ENCODE data around the gene DOK4.
"Not testable (repeated sequence)": the region's sequence is repeated elsewhere in the genome, so short reads cannot be mapped to it uniquely, and the experiment has no call there.

The DOK4 gene

DNA sequence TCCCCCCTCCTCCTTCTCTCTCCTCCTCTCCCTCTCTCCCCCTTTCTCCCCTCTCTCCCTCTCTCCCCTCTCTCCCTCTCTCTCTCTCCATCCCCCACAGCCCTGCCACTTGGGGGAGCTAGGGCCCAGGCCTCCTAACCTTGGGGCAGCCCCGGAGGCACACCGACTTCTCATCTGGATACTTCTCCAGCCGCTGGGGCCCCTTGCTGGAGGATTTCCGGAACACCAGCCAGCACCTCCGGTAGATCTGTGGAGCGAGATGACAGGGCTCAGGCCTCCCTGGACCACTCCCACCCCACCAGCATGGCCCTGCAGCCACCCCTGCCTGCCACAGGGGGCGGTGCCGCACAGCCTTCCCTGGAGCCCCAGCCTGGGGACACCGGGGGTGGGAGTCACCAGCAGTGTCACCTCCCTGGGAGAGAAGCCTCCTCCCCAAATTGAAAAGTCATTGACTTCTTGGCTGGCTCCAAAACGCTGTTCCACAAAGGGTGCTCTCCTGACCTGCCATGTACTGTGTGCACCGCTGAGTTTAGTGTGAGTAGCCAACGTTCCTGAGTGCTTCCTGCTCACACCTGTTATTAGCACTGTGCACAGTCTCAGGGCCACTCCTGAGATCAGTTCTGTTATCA, 10.5 kb downstream of the DOK4 start:
- DNase-seq = no peak

DNA sequence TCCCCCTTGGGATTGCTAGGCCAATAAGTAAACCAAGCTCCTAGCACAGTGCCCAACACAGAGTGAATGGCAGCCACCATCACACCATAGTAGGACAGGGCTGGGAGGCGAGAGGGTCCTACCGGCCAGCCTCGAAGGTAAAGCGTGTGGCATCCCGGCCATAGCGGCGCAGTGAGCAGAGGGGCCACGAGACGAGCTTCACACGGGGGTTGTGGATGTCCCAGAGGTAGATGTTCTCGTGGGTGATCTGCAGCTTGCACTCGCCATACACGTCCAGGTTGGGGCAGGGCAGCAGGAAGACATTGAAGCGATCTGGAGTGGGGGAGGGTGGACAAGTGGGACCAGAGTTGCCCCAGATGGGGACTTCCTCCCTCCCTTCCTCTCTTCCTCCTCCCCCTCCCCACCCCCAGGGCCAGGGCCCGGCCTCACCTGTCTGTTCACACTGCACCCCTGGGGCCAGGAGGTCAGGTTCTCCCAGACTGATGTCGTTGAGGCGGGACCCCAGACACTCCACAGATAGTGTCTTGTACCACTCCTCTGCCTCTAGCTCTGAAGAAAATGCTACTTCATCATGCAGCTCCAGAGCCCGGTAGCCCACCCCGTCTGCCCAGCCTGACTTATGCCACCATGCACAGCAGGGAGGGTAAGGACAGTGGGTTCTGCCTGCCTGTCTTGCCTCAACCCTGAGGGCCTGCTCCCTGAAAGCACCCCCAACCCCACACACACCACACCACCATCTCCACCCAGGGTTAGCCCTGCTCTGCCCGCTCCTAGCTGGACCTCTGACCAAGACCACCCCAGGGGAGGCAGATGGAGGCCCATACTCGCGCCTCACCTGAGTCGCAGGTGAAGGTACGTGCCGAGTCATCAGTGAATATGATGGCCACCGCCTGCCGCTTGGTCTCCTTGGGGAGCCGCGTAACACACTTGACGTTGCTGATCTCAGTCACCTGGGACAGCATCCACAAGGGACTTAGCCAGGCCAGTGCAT, 11.3 kb downstream of the DOK4 start:
- DNase-seq = no peak

DNA sequence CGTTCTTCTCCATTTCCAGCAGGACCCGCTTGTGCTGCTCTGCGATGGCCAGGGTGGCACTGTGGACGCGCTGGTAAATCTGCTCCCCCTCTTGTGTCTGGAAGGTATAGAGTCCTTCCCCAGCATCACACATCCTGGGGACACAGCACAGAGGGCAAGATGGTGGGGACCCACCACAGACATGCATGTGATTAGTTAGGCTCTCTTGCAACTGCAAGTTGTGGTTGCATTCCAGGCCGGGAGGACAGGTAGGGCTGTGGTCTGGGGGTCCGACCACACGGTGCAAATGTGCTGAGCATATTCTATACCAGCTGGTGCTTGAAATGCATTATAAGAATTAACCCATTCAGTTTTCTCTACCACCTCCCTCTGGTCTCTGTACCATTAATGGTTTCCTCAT, 12.4 kb downstream of the DOK4 start:
- no peak for DNase-seq

- no peak for DNase-seq
These were observed 13.0 kb downstream of the DOK4 start for GRCh38 chr16:57473176-57473840.

GRCh38 chr16:57472665-57473060, 13.6 kb downstream of the DOK4 start:
- DNase-seq = peak in 1 of 2 experiments; percentile 15

DNA sequence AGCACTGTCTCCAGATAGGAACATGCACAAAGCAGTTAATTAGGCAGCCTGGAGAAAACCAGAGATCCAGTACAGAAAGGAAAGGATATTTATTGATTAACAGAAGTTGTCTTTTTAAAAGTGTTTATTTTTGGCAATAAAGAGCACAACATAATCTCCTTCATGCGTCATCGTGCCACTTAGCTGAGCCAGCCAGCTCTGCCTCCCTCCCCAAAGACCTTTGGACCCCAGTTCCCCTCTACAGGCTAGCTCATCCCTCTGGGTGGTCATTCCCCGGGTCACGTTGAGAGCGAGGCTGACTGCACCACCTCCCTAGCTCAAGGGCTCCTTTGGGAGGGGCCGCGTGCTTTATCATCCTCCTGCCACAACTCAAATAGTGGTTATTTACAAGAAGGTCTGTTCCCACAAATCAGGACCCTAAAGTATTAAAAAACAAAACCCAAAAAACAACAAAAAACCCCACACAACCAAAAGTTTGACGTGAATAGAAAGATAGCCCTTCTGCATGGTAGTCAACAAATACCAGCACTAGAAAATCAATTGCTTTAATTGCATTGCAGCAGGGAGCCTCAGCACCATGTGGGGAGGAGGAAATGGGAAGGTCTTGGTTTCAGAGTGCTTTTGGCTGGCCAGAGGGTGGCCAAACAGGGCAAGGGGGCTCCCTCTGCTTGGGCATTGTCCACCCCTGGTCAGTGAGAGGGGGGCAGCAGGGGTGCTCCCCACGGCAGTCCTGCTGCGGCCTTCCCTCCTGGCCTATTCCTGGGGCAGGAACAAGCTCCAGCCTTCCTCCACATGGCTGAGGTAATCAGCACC, 14.2 kb downstream of the DOK4 start:
- no peak for DNase-seq

DNA sequence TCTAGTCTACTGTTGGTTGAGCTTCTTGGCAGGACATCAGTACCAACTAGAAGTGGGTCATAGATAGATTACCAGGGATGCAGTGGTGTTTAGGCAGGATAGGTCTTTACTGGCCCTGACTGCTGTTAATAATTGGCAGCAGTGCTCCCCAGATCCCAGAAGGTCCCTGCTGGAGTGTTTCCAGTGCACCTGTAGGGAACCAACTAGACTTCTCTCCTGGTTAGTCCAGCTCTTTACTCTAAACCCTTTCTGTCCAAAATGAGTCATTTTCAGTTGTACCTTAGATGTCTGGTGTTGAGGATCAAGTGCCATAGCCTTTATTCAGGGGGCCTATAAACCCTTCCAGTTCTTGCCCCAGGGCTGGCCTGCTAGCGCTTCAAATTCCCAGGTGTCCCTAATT, 15.1 kb downstream of the DOK4 start:
- no peak for DNase-seq

- DNase-seq = no peak
These were observed 15.6 kb downstream of the DOK4 start for GRCh38 chr16:57470711-57471110.

DNA sequence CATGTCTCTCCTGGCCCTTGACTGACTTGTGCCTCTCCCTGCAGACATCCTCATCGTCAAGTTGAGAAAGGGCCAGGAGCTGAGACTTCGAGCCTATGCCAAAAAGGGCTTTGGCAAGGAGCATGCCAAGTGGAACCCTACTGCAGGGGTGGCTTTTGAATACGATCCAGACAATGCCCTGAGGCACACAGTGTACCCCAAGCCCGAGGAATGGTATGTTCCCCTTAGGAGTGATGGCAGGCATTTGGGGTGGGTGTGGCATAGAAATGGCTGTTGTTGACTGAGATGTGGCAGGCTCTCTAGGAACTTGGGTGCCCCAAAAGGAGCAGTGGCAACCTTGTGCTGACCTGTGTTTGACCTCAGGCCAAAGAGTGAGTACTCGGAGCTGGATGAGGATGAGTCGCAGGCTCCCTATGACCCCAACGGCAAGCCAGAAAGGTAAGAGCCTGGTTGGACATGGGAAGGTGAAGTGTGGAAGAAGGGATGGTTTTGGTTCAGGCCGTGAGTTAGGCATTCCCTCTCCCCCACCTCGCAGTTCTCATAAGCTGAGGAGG, 16.3 kb downstream of the DOK4 start:
- no peak for DNase-seq

DNA sequence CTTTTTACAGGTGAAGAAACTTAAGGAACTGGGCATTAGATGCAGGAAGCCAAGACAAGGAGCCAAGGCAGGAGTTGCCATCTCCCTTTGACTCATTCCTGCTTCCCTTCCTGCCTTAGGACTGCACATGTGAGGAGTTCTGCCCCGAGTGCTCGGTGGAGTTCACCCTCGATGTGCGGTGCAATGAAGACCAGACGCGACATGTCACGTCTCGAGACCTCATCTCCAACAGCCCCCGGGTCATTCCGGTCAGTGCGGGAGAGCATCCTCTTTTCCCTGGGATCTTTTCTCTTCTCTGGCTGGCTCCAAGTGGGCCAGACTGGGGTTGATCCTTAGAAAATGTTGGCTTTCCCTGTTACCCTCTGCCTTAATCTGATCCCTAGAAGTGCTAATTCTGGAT, 17.2 kb downstream of the DOK4 start:
- DNase-seq = no peak

DNA sequence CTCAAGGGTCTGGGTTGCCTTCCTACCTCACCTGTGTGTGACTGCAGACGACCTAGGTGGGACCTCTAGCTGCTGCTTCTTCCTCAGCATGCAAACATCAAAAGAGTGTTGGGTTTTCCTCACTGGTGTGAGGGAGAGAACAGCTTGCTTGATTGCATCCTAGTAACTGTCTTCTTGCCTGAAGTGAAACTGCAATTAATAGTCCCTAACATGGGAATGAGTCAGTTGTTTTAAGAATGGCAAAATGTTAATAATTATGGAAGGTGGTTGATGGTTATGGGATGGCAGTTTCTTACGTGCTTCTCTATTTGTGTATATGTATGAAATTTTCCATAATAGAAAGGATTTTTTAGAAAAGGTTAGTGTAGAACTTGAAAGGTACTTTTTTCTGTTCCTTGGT, 17.9 kb downstream of the DOK4 start:
- no peak for DNase-seq

DNA sequence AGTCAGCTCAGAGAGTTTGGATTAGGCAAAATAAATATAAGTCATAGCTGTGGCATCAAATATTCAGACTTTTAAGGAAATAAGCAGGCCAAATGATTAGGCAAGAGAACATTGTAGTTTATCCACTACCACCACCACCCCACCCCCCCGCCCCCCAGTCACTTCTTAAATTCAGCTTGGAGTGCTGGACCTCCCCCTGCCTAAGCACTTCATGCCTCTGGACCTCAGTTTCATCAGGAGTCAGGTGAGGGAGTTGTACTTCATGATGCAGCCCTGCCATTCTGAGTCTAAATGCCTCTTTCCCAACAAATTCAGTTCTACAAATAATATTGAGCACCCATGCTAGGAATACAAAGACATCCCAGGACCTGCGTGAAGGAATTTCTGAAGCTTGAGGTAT, 21.8 kb downstream of the DOK4 start:
- no peak for DNase-seq

GRCh38 chr16:57462978-57463362, 23.3 kb downstream of the DOK4 start:
- no peak for DNase-seq

DNA sequence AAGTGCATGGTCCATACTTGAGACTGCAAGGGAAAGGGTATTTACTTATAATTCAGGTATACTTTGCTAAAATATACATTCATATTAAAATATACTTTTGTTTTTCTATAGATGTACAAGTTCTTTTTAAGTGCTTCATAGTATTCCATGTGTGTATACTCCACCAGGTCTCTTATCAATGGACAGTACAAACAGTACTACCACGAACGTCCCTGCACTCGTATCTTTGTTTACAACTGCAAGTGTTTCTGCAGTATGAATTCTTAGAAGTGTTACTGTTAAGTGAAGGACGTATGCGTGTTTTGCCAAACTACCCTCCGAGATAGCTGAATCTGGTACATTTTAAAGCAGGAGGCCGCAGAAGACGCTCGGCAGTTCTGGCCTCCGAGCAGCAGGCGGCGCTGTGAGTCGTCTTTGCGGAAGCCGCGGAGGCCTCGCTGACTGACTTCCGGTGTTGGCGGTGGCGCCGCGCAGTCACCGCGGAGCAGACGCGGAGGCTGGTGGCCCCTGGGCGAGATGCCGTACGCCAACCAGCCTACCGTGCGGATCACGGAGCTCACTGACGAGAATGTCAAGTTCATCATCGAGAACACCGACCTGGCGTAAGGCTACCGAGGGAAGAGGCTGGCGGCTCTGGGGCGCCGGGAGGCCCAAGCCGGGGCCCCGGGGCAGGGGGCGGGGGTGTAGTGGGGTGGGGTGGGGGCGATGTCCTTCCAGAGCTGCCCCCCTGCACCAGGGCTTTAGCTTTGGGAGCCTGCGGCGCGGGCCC, 23.9 kb downstream of the DOK4 start, which contains the start of gene POLR2C:
Gene POLR2C (plus strand): TSS at position 471 of the 769 bp plus-strand sequence. CDS start 46 bp downstream, at position 517.
- DNase-seq = peak in 1 of 2 experiments; percentile 57

DNA sequence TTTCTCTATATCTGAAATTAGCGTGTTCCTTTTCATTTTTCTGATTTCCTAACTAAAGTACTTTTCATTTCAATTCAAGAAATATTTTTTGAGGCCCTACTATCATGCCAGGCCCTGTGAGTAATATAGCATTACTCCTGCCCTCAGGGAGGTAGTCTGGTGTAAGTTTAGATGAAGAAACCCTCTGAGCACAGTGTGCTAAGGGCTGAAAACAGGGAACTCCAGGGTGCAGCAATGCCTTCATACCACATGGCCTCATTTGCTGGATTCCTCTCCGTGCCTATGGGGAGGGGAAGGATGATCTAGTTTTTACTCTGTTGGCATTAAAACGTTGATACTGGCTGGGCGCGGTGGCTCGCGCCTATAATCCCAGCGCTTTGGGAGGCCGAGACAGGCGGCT, 34.3 kb downstream of the DOK4 start:
- DNase-seq = no peak

DNA sequence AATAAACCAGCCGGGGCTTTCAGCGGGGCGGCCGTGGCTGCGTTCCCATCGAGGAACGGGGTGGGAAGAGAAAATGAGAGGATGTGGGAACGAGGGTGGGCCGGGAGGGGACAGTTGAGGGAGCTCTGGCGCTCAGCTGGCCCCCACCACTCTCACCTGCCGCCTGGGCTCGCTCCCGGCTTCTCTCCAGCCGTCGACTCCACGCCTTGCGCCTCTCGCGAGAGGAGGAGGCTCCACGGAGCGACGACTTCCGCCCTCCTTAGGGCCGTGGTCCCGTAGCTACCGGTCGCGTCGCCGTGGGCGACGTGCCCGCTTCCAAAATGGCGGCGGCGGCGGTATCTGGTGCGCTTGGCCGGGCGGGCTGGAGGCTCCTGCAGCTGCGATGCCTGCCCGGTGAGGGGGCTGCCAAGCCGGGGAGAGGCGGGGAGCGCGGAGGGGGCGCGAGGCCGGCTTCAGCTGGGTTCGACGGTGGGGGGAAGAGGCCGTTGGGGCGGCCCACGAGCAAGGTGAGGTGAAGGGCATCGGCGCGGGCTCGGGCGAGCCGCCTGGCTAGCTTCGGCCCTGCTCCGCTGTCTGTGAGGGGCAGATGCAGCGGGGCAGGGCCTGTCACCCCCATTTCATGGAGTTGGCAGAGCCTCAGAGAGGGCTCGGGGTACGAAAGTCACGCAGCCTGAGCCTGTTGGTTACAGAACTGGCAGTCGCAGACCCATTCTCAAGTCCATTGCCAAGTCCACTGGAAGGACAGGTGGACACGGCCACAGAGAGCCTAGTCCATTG, 38.9 kb downstream of the DOK4 start, which contains the start of the genes CIAPIN1 and COQ9:
Gene CIAPIN1 (minus strand): TSS at position 200 of the 777 bp plus-strand sequence. CDS start 6,457 bp downstream, outside the sequence.
Gene COQ9 (plus strand): TSS at position 294 of the 777 bp plus-strand sequence. CDS start 27 bp downstream, at position 321.
- DNase-seq = peak; percentile 56 to 67

- DNase-seq = no peak
These were observed 39.6 kb downstream of the DOK4 start for GRCh38 chr16:57446531-57447185.

- DNase-seq = no peak
These were observed 40.8 kb downstream of the DOK4 start for GRCh38 chr16:57445510-57445909.

DNA sequence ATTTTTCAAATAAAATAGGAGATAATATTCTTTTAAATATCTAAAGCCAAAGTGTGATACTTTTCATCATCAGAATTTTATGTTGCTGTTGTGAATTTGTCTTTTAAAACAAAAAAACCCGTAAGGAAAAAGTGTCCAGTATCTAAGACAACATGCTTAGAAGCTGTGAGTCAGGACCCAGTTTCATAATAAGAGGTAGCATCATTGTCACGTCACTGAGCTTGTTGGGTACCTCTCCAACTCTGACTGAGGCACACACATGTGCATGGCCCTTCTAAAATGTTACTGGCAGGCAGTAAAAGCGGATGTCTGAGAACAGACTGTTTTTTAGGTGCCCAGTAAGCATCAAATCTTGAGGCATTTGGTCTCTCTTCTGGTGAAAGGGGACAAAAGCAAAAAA, 41.6 kb downstream of the DOK4 start:
- no peak for DNase-seq

DNA sequence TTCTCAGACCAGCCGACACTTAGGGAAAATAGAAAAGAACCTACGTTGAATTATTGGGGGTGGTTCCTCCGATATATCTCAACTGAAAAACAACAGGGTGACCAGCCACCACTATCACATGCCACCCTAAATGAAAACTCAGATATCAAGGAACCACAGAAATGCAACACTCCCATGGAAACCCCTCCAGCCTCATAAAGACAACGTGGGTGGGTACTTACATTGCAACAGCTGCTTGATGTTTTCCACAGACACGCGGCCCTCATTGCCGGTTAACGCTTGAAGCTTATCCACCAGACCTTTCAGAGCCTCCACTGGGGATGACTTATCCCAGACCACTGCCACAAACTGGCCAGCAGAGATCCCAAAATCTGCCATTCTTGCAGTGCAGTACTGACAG, 45.7 kb downstream of the DOK4 start:
- DNase-seq = not testable (repeated sequence)
